Measurements from ENCODE around the gene BCL2L15.

Gene BCL2L15

DNA sequence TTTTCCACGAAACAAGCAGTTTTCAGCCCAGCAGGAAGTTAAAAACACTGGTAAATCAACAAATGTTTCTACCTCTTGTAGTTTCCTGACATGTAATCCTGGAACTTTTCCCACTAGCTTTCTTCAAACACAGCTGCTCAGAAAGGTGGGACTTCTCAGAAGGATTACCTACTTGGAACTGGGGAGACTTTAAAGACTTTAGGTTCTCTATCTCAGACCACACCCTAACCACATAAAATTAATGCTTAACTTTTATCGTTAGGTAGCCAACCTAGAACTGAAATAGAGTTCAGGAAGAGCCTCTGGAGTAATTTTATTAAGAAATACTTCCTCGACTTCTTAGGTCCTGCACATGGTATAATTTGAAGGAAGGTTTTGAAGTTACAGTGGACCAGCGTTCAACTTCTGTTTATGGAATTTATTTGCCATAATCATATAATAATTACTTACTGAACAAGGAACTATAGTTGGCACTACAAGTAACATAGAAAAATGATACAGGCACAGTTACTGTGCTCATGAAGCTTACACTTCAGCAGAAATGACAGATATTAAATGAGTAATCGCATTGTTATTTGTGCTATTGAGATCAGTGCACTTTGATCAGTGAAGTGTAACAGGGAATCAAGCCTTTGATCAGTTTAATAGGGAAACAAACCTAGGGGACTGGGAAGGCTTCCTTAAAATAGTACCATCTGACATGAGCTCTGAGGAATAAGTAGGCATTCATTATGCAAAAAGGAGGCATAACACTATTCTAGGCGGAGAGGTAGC, at the start of gene BCL2L15:
Gene BCL2L15 (minus strand): TSS at position 180 of the 774 bp plus-strand sequence. CDS start 206 bp downstream, outside the sequence.
- DNase-seq (ENCODE audit: low read depth, low spot score): no peak
- peak within 1 kb of the TSS; percentile 5 for H3K27ac ChIP-seq

DNA sequence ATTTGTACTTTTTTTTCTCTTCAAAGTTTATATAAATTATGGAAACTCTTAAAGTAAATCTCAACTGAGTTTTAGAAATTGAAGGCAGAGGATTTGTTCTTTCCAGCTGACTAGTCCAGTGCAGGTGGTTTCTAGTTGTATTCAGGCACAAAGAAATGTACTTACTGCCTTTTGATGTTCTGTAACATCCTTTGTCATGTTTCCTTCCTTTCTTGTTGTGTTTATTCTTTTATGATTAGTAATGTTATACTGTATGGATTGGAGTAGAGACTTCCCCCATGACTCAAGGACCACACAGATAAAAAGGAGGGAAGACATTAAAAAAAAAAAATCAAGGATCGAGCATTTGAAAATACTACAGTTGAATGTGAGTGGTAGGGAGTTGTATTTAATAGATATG, 49.8 kb upstream of the BCL2L15 start:
- no peak for DNase-seq (ENCODE audit: low read depth, low spot score)
- no peak overlapping the region for H3K27ac ChIP-seq

DNA sequence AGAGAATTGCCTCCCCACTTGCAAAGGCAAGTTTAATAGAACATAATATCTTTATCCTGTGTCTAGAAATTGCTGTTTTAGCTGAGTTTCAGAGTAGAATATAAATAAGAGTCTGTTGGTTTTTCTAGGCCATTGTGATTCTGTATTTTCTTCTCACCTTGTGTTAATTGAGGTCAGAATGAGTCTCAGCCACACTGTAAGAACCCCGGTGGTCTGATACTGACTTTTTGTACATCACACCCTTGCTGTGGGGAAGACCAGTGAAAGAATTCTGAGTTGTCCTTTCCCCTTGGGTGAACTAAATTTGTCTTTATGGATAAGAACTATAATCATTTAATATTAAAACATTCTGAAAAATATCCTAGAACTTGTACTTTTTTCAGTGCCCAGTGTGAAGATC, 48.6 kb upstream of the BCL2L15 start:
- DNase-seq (ENCODE audit: low read depth, low spot score): no peak
- no peak overlapping the region for H3K27ac ChIP-seq

DNA sequence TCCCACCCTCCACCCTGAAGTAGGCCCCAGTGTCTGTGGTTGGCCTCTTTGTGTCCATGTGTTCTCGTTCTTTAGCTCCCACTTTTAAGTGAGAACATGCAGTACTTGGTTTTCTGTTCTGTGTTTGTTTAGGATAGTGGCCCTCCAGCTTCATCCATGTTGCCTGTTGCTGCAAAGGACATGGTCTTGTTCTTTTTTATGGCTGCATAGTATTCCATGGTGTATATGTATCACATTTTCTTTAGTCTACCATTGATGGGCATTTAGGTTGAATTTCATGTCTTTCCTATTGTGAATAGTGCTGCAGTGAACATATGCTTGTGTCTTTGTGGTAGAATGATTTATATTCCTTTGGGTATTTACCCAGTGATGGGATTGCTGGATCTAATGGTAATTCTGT, 47.8 kb upstream of the BCL2L15 start:
- no peak for DNase-seq (ENCODE audit: low read depth, low spot score)
- H3K27ac ChIP-seq: no peak overlapping the region

DNA sequence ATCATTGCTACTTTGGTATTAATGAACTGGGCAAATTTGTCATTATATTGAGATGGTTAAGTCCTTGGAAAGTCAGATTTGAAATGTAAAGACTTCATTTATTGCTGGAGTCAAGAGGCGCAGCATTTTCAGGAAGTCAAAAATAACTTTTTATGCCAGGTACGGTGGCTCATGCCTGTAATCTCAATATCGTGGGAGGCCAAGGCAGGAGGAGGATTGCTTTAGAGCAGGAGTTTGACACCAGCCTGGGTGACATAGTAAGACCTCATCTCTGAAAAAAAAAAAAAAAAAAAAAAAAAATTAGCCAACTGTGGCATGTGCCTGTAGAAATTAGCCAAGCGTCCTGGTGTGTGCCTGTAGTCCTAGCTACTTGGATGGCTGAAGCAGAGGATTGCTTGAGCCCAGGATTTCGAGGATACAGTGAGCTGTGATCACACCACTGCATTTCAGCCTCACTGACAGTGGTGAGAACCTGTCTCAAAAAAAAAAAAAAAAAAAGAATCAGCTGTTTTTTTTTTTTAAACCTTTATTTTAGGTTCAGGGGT, 47.2 kb upstream of the BCL2L15 start:
- no peak for DNase-seq (ENCODE audit: low read depth, low spot score)
- H3K27ac ChIP-seq: no peak overlapping the region

DNA sequence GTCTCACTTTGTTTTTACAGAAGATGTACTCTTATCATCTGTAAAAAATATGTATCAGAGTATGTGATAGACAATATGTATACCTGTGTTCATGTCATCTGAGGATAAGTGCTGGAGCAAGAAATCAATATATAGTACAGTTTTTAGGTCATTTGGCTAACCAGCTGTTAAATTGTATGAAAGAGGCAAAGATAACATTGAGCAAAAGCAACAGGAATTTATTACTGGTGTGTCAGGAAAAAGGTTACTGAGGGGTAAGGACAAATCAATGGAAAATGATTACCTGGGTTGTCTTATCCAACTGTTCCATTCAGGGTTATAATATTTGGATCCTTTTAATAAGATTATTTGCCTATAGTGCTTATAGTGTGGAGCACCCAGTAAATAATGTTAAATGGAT, 46.6 kb upstream of the BCL2L15 start:
- H3K27ac ChIP-seq: no peak overlapping the region
- DNase-seq (ENCODE audit: low read depth, low spot score): no peak

DNA sequence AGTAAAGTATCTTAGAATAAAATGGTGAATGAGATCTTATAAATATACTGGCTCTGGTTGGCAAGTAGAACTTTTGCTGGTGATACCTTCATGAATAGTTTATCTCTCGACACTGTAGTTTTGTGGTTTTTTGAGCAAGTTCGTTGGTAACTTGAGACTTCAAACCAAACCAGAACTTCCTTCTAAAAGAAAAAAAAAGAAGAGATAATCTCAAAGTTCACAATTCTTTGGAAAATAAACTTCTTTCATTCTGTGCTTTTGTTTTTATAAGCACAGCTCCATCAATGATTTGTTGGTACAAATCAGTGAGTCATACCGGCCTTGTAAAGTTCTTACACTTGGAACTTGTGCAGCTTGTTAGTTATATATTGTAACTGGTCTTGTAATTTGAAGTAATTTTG, 44.1 kb upstream of the BCL2L15 start:
- peak overlapping the region; percentile 69 for H3K27ac ChIP-seq
- no peak for DNase-seq (ENCODE audit: low read depth, low spot score)

DNA sequence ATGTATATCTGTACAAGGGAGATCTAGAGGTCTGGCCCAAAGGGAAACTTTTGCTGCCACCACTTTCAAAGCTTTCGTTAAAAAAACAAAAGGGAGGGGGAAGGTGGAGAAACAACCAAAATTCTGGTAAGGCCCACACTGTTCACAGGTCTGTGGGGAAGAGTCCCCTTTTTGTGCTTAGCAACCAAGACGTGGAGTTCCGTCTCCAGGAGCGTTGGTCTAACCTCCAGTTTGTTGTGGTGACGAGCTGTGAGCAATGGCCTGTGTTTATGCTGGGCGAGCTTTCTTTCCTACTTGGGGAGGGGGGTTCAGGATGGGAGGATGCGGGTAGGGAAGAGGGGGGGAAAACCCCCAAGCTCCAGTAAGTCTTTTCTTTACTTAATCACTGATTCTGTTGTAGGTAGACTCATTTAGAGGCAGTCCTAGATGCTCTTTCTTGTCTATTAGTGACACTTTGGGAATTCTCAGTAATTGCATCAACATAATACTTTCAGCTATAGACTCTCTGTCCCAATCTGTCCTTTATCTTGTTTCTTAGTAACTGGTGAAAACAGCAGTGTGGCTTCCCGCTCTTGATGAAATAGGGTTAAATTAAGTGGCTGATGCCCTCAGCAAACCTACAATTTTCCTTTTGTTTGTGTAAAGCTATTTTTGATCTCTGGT, 43.2 kb upstream of the BCL2L15 start:
- peak overlapping the region; percentile 69 for H3K27ac ChIP-seq
- DNase-seq (ENCODE audit: low read depth, low spot score): no peak

DNA sequence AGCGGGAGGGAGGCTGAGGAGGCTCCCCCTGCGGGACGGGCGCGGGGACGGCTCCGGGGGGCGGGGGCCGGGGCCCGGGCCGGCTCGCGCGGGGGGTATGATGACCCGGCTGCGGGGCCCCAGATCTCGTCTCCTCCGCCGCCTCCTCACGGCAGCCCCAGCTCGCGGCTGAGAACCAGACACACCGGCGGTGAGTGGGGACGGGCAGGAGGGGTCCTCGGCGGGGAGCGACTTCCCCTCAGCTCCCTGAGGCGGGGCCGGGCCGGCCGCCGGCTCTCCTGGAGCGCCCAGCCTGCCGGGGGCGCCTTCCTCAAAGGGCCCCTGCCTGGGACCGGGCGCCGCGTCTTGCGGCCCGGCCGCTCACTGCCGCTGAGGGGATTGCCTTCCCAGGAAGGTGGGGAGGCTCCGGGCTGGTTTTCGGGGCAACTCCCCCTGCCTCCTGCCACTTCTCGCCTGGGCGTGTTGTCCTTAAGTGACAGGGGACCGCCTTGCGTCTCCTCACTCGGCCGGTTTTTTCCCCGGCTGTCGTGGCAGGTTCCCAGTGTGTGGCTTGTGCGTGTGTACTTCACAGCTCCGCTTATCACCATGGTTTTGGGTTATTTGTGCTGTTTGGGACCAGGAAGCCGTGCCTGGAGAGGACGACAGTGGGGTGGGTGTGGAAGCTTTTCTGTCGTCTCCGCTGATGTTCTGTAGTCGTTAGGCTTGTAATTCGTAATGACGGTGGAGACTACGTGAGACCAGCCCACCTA, 42.5 kb upstream of the BCL2L15 start:
- peak overlapping the region; percentile 69 for H3K27ac ChIP-seq
- DNase-seq (ENCODE audit: low read depth, low spot score): no peak

DNA sequence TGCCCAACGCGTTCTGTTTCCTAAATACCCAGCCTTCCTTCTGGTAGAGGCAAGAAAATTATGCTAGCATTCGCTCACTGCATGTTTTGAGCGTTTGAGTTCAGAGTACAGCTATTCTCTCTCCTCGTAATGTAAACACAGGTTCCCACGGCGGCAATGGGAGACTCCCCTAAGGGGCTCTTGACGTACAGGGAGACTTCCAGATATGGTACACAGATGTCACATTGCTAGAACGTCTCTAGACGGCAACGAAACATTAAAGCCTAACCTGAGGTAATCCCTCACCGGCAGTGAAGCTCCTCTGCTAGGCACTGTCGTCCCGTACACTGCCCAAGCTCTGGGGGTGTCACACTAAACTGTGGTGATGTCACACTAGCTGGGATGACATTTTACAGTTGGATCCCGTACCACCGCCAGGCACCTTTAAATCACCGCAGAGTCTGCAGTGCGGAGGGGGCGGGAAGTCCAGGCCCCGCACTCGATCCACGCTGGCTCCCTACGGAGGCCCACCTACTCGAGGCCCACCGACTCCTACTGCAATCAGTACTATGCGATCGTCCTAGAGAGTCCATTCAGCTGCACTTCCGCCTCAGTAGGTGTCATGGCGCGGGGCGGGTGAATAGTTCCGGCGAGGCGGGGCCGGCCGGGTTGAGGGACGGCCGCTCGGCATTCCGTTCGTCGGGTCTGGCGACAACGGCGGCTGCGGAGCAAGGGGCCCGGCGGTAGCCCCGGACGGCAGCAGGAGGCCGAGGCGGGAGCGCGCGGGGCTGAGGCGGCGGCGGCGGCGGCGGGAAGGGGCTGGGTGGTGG, 41.8 kb upstream of the BCL2L15 start, which contains the start of gene HIPK1:
Gene HIPK1 (plus strand): TSS at position 384 of the 809 bp plus-strand sequence.
- DNase-seq (ENCODE audit: low read depth, low spot score): peak; percentile 26

DNA sequence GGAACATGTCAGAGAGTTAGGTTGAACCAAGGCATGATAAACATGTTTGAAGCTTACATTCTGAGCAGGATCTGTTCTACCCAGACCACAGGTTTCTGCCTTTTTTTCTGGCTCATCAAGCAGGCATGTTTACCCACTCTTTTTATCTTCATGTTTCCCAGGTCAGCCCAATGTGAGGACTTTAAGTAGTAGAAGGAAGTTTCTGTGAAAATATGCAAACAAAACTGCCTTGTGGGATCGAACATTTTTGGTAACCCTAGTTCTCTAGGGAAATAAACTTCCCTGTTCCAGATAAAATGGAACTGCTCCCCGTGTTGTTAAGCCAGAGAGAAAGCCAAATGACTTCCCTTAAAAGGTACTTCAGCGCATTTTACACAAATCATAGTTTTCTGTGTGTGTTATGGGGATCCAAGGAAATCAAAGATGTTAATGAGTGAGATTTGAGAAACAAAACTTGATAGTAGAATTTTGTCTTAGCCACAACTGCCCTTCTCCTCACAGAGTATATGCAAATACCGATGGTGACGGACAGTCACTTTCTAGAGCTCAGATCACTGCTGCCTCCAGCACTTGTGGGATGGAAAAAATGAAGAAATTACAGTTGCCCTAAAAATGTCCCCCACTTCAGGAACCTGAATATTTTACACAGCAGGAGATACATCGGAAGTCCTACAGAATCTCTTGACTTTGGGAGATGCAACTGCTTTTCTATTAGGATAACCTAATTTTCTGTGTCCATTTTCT, 41.0 kb upstream of the BCL2L15 start:
- DNase-seq (ENCODE audit: low read depth, low spot score): no peak
- peak overlapping the region; percentile 69 for H3K27ac ChIP-seq

More for the DNA sequence above, 41.8 kb upstream of the BCL2L15 start, which contains the start of gene HIPK1:
- peak within 1 kb of the TSS; percentile 69 for H3K27ac ChIP-seq

DNA sequence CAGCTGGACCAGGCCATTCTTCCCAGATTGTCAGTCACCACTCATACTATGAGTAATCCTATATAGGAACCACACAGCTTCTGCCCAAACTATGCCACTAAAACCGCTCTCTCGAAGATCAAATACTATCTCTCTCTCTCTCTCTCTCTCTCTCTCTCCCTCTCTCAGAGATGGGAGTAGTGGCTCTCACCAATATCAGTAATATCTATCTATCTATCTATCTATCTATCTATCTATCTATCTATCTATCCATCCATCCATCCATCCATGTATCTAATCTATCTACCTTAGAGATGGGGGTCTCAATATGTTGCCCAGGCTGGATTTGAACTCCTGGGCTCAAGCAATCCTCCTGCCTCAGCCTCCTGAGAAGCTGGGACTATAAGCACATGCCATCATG, 37.1 kb upstream of the BCL2L15 start:
- no peak for DNase-seq (ENCODE audit: low read depth, low spot score)
- no peak overlapping the region for H3K27ac ChIP-seq

DNA sequence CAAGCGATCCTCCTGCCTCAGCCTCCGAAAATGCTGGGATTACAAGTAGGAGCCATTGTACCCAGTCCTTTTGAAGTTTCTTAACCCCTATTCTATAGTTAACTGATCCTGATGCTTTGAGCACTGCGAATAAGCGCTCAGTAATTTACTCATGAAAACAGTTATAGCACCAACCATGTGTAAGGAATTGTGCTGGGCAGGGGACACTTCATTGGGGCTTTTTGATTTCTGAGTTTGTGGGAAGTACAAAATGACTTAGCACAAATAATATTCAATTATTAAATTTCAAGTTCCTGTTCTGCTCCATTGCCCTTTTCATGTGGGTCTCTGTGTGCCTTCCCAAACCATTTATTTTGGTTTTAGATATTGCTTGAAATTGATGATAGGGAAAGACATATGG, 35.6 kb upstream of the BCL2L15 start:
- DNase-seq (ENCODE audit: low read depth, low spot score): no peak
- no peak overlapping the region for H3K27ac ChIP-seq

DNA sequence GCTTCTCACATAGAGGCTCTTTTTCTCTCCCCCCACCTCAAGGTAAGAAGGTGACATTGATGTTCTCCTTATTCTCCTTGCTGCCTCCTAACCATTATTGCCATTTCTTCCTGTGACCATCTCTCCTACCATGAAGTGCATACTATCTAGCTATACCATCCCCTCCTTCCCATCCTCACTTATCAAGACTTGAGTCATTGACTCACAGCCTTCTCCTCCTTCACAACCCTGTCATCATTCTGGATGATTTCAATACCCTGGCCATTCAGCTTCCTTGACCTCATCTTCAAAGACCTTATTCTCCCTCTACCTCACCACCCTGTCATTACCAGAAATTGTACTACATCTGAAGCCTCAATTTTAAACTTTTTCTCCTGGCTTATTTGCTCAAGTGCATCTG, 30.9 kb upstream of the BCL2L15 start:
- H3K27ac ChIP-seq: no peak overlapping the region
- no peak for DNase-seq (ENCODE audit: low read depth, low spot score)

DNA sequence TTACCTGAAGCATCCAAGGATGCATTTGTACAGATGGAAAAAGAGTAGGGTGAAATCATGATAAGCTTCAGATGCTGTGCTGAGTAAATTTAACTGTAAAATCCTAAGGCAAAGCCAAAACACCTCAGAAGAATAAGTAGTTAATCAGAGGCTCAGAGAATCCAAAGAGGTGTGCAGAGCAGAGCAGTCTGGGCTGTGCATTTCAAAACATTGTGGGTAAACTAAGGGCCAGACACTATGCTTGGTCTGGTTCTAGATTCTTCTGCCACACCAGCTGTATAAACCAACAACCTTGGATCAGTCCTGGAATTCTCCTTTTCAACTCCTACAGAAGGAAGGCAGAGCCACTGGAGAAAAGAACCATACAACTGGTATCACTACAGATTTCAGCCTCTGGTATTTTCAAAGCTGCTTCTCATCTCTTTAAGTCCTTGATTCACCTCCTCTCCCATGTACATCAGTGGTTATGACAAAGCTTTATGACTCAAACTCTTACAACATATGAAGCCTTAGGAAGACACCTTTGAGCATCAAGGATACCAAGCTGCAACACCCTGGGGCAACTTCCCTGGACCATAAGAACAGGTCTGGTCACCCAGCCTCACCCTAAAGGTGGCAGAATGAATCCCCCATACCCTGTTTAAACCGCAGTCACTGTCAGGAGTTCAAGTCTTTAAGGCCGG, 30.2 kb upstream of the BCL2L15 start:
- peak; percentile 83 for DNase-seq (ENCODE audit: low read depth, low spot score)
- peak overlapping the region; percentile 17 for H3K27ac ChIP-seq

DNA sequence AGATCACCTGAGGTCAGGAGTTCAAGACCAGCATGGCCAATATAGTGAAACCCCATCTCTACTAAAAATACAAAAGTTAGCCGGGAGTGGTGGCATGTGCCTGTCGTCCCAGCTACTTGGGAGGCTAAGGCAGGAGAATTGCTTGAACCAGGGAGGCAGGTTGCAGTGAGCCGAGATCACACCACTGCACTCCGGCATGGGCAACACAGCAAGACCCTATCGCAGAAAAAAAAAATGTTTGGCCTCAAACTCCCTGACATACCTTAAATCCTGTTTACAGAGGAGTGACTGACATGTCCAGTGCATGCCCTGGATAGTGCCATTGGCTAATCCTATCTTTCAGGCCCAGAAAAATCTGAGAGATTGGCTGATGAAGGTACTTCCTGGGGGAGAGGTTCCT, 29.6 kb upstream of the BCL2L15 start:
- no peak for DNase-seq (ENCODE audit: low read depth, low spot score)
- H3K27ac ChIP-seq: no peak overlapping the region

DNA sequence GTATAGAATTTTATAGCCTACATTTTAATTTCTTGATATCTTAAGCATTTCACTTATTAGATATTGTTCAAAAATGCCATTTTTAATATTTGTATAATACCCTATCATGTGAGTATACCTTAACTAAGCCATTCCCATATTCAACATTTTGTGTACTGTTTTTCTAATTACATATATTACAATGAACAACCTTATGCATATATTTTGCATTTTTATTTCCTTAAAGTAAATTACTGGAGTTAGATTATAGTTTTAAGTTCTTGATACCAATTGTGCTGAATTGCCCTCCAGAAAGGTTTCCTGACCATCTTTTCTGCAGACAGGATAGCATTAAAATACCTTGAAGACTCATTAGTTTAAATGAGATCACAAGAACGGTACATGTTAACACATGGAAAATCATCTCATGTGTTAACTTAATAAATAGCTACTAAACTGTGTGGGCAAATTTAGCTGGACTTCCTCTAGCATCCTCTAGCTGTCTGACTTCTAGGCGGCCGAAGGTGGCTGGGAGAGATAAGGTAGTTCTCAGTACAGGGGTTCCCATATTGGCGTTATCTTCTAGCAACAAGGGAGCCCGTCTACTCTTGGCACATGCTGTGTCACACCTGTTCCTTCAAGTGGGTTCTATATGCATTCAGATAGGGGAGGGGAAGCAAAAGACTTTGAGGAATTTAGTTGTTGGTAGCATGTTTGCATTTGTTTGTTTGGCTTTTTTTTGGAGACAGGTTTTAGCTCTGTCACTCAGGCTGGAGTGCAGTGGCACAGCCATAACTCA, 26.7 kb upstream of the BCL2L15 start:
- DNase-seq (ENCODE audit: low read depth, low spot score): no peak
- H3K27ac ChIP-seq: no peak overlapping the region

DNA sequence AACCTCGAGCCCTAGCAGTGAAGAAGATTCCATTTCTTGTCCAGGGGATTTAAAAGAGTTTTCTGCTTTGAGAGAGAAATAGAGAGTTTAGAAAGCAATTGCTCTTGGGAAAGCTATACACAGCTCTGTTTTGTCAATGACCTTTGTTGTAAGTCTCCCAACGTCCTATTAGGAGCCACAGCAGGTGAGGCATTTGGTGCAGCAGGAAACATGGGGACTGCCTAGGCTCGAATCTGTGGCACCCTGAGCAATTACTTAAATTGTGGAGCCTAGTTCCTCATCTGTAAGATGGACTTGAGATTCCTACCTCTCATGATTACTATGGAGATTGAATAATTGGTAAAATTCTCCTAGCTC, 25.9 kb upstream of the BCL2L15 start:
- H3K27ac ChIP-seq: no peak overlapping the region
- DNase-seq (ENCODE audit: low read depth, low spot score): no peak
